CD4-positive, alpha-beta T cell treated with Interleukin-1 beta for 1 hour (primary cell): ENCODE measurements around the gene RNF113B.

Source experiments
- DNase-seq, 2 donors: peaks; one replicate each; pipeline ENCODE4 v3.0.0-alpha.2; 2020 to 2022

RNF113B gene

GRCh38 chr13:98173431-98174152 is 3.5 kb downstream of the RNF113B start:
- no peak for DNase-seq

DNA sequence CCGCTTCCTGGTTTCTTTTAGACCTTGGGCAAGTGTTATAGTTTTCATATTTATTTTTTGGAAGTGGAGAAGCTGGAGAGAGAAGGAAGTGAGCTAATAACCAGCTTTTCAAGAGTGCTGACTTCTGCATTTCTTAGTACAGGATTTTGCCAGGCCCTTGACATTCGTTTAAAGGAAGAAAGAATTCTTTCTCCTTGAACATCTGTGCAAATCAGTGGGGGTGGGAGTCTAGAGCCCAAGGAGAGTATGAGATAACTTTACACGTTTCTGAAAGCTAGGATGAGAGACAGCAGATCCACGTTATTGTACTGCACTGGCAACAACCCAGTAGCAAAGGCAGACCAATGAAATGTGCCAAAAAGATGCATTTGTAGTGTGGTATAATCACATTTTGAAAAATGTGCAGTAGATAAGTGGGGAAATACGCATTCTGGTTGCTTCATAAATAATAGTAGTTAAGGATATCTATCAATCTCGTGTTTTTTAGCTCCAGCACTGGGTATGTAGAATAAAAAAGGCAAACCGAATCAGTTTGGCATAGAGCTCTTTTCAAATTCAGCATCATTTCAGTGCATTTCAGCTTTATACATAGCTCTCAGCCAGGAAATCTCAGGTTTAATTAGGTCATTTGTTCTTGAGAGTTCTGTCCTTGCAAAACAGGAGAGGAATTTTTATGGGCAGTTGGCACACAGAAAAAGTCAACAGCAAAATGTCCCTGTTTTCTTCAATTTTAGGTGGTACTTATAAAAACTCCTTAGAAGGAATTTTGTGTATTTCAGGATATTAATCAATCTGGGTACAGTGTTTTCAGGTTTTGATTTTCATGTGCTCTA is 4.3 kb downstream of the RNF113B start:
- DNase-seq = no peak

- no peak for DNase-seq
Measured at GRCh38 chr13:98171900-98172589, 5.0 kb downstream of the RNF113B start.

- DNase-seq = no peak
Measured at GRCh38 chr13:98169331-98169730, 7.7 kb downstream of the RNF113B start.

GRCh38 chr13:98162935-98163334 is 14.1 kb downstream of the RNF113B start:
- DNase-seq = no peak

GRCh38 chr13:98158172-98158899 is 18.7 kb downstream of the RNF113B start:
- no peak for DNase-seq

DNA sequence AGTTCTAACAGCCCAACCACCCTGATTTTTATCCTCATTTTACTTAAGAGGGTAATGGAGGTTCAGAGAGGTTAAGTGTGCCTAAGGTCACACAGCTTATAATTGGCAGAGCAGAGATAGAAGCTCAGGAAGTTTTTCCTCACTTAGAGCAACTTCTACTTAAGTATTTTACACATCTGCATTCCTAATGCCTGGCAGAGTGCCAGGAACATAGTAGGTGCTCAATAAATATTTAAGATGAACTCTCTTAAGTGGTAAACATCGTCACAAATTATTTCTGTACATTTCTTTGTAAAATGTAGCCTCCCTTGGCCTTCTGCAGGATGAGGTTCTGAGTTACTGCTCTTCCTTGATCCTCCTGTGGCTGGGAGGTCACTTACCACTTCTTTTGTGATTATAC is 19.5 kb downstream of the RNF113B start:
- DNase-seq = no peak

DNA sequence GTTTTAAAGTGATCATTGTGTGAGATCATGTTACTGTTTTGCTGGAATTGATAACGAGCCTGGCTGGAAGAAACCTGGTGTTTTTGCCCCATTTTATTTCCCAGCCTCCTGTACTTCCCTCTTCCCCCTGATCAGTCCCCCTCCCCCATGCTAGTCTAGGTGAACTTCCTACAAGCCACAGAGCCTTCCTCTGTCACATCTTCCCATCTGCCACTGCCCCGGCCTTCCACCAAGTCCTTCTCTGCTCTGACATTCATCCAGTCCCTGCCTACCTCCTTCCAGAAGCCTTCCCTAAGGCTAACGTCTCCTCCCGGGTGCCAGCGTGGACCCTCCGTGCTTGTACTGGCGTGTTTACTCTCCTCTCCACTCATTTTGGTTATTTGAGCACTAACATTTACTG is 19.9 kb downstream of the RNF113B start:
- DNase-seq = no peak

GRCh38 chr13:98156259-98156658 is 20.8 kb downstream of the RNF113B start:
- DNase-seq = no peak

DNA sequence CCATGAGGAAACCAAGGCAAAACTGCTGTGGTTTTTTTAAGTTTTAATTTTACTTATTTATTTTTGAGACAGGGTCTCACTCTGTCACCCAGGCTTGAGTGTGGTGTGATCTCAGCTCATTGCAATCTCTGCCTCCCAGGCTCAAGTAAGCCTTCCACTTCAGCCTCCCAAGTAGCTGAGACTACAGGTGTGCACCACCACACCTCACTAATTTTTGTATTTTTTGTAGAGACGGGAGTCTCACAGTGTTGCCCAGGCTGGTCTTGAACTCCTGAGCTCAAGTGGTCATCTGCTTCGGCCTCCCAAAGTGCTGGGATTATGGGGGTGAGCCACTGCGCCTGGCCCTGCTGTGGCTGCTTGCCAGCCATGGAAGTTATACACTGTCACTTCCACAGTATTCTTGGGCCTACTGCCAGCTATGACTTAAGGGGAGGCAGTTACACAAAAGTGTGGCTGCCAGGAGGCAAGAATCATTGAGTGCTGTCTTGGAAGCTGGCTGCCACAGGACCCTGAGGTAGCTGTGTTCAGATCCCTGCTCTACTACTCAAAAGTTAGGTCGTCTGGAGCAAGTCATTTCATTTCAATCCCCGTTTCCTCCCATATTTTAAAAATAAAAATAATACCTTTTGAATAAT is 21.5 kb downstream of the RNF113B start:
- no peak for DNase-seq

DNA sequence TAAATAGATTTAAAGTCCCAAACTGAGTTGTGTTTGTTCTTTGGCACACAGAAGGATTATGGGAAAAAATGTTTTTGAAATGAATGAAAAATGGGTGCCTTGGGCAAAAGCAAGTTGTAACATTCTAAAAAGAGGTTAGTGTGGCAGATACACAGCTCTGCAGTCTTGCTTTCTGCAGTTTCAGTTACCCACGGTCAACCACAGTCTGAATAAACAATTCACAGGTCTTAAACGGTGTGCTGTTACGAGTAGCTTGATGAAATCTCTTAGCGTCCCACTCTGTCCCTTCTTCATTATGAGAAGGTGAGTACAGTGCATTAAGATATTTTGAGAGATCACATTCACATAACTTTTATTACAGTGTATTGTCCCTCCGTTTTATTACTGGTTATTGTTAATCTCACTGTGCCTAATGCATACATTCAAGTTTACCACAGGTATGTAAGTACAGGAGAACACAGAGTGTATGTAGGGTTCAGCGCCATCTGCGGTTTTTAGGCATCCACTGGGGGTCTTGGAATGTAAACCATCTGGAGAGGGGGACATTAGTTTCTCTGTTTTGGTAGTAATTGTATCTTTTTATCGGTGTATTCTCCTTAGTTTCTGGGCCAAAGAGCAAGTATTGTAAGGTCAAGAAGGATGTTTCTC is 26.1 kb downstream of the RNF113B start:
- no peak for DNase-seq

- no peak for DNase-seq
Measured at GRCh38 chr13:98147521-98147920, 29.5 kb downstream of the RNF113B start.

- no peak for DNase-seq
Measured at GRCh38 chr13:98144801-98145350, 32.2 kb downstream of the RNF113B start.

- DNase-seq = no peak
Measured at GRCh38 chr13:98144027-98144741, 32.9 kb downstream of the RNF113B start.

DNA sequence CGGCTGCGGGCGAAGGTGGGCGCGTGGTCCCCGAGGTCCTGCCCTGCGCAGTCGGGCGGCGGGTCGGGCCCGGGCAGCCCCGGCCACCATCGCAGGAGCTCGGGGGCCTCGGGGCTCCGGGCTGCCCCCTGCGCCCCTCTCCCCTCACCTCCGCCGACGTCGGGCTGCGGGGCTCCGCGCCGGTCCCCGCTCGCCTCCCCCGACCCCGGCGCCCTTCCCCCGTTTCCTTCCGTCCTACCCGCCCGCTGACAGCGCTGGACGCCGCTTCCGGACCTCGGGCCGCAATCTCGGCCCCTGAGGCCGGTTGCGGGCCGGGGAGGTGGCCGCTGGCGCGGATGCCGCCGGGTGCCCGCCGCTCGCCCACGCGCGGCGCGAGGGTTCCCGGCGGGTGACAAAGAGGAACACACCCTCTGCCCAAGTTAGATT is 33.5 kb downstream of the RNF113B start:
- DNase-seq = no peak

- no peak for DNase-seq
Measured at GRCh38 chr13:98143157-98143553, 33.9 kb downstream of the RNF113B start.

DNA sequence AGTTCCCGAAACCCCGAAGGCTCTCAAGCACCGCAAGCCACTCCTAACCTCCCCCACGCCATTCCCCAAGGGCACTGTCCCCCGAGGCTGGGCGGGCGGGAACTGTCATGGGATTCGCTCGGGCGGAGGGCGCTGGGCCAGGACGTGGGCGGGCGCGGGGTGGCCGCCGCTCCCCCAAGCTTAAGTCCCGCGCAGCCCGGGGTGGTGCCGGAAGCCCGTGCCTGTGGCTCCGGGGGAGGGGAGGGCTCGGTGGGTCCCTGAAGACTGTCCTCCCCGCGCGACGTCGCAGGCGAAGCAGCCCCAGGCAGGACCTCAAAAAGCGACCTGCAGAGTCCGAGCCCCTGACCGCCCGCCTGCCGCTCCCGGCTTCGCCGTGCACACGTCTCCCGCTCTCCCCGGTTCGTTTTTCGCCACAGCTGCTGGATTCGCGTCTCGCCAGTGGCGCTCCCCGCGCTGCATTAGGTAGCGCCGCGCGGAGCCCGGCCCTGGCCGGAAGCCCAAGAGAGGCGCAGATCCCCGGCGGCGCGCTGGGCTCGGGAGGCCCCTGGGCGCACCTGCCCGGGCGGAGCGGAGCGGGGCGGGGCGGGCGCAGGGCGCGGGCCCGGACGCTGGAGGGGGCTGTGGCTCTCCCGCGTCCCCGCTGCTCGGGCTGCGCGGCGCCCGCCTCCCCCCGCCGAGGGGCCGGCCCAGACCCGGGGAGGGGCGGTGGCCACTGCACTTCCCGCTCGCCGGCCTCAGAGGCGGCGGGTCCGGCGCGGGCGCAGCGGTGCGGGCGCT is 34.5 kb downstream of the RNF113B start, which contains the start of gene FARP1:
Gene FARP1, plus strand, starts transcription at position 715 of the 777 bp plus-strand sequence. CDS start 70,149 bp downstream, outside the sequence.
- DNase-seq = peak in 1 of 2 donors; percentile 8

- DNase-seq = no peak
Measured at GRCh38 chr13:98141509-98142379, 35.3 kb downstream of the RNF113B start.

- DNase-seq = no peak
Measured at GRCh38 chr13:98141091-98141490, 36.0 kb downstream of the RNF113B start.
